ENCODE data around the gene ACTL7A. TPM values are rescaled to one million over a fixed set of nuclear protein-coding genes. Genes with fewer than 3 reads are reported as not detected.

ACTL7A gene
- total and polyA plus RNA-seq, 2 donors (not counting 1 experiment from before 2014, with no cell fraction given): not detected

DNA sequence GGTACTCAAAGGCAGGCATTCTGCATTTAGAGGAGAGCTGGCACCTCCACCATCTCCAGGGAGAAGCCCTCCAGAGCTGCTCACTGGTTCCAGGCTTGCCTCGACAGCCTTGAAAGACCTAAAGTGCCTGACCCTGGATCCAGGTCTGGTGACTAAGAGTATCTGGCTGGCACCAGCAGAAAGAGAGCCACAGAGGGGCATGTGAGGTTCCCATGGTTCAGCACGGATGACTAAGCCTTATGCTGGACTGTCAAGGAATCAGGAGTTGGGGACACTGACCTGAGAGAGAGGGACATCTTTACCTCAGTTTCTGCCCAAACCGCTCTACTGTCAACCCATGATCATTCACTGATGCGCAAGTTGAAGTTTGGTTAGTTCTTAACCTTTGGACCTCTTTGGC, 3.0 kb downstream of the ACTL7A start:
- DNase-seq: no peak
- TF ChIP-seq, protein P1, sequence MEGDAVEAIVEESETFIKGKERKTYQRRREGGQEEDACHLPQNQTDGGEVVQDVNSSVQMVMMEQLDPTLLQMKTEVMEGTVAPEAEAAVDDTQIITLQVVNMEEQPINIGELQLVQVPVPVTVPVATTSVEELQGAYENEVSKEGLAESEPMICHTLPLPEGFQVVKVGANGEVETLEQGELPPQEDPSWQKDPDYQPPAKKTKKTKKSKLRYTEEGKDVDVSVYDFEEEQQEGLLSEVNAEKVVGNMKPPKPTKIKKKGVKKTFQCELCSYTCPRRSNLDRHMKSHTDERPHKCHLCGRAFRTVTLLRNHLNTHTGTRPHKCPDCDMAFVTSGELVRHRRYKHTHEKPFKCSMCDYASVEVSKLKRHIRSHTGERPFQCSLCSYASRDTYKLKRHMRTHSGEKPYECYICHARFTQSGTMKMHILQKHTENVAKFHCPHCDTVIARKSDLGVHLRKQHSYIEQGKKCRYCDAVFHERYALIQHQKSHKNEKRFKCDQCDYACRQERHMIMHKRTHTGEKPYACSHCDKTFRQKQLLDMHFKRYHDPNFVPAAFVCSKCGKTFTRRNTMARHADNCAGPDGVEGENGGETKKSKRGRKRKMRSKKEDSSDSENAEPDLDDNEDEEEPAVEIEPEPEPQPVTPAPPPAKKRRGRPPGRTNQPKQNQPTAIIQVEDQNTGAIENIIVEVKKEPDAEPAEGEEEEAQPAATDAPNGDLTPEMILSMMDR (IDR thresholded peaks at IDR 0.05): no peak
- no peak for TF ChIP-seq EZH2 (IDR thresholded peaks at IDR 0.05; ENCODE audit: borderline replicate concordance, insufficient read depth, low read depth, low read length, poor library complexity, severe bottlenecking)
- ATAC-seq (ENCODE audit: low read depth): no peak
- H3K4me3 Mint-ChIP-seq: no peak overlapping the region
- Histone ChIP-seq H3K4me3 (ENCODE audit: control extremely low read depth in 1 of 5, extremely low read depth in 1 of 5, insufficient read depth in 1 of 5, low read depth in 2 of 5, low read length in 4 of 5) (no peak overlapping the region), H3K27ac (ENCODE audit: low read length in 2 of 2) (no peak overlapping the region), H3K9ac (ENCODE audit: low read length) (no peak overlapping the region), H3K9me3 (ENCODE audit: control extremely low read depth in 1 of 3, control insufficient read depth in 2 of 3, insufficient read depth in 1 of 3, low read length in 2 of 3) (no peaks in the 10 kb centered on the region), H3K4me2 (replicated peaks; ENCODE audit: low read depth, low read length, poor library complexity, severe bottlenecking) (no peak overlapping the region), H3K27me3 (replicated peaks in 1 of 4; ENCODE audit: control extremely low read depth in 1 of 4, control insufficient read depth in 3 of 4, insufficient read depth in 4 of 4, low read length in 3 of 4) (no peaks in the 10 kb centered on the region), H2AFZ (ENCODE audit: insufficient read depth, low read depth, low read length, poor library complexity, severe bottlenecking) (no peak overlapping the region), H3K36me3 (replicated peaks in 1 of 2; ENCODE audit: control extremely low read depth in 1 of 2, control insufficient read depth in 1 of 2, extremely low read depth in 1 of 2, insufficient read depth in 2 of 2, low read length in 1 of 2) (peaks cover 2 to 3% of the 10 kb centered on the region in 2 experiments), H4K20me1 (ENCODE audit: control insufficient read depth, insufficient read depth, low read length, poor library complexity, severe bottlenecking) (no peaks in the 10 kb centered on the region), H3K4me1 (ENCODE audit: control insufficient read depth in 2 of 2, insufficient read depth in 2 of 2, low read length in 2 of 2) (no peaks in the 10 kb centered on the region), H3K79me2 (ENCODE audit: control insufficient read depth, insufficient read depth, low read length) (no peaks in the 10 kb centered on the region)
- peaks cover 2% of the 10 kb centered on the region for H3K9me3 Mint-ChIP-seq (ENCODE audit: insufficient read depth)
- H3K27me3 Mint-ChIP-seq: no peaks in the 10 kb centered on the region
- ChIA-PET CTCF (no interaction called here), POLR2A (no interaction called here)
- WGBS (ENCODE audit: insufficient coverage): 96% methylated on average over 2 of the region's 4 CpGs
- intact Hi-C loops (cut with micrococcal nuclease): no loop called here
- H3K4me1 Mint-ChIP-seq: no peaks in the 10 kb centered on the region
- no peak overlapping the region for H3K27ac Mint-ChIP-seq

DNA sequence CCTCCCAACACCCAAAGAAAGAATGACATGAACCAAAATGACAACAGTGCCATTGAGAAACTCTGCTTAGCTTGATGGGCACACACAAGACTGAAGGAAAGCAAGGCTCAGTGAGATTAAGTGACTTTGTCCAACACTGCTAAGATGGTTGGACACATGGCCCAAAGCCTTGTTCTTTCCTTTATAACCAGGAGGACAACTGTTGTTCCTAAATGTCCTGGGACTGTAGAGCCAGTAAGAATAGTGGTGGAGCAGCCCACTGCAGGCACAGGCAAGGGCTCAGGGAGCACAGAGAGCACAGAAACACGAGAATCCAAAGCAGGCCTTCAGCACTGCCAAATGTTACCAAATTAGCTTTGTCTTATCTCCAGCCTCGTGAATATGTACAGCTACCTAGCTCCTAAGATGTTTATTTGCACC, 3.9 kb downstream of the ACTL7A start:
- intact Hi-C loops (cut with micrococcal nuclease): no loop called here
- Histone ChIP-seq H3K4me1 (ENCODE audit: control insufficient read depth in 2 of 2, insufficient read depth in 2 of 2, low read length in 2 of 2) (no peaks in the 10 kb centered on the region), H4K20me1 (ENCODE audit: control insufficient read depth, insufficient read depth, low read length, poor library complexity, severe bottlenecking) (no peaks in the 10 kb centered on the region), H3K9ac (ENCODE audit: low read length) (no peak overlapping the region), H3K27ac (ENCODE audit: low read length in 2 of 2) (no peak overlapping the region), H3K36me3 (replicated peaks in 1 of 2; ENCODE audit: control extremely low read depth in 1 of 2, control insufficient read depth in 1 of 2, extremely low read depth in 1 of 2, insufficient read depth in 2 of 2, low read length in 1 of 2) (peaks cover 2 to 6% of the 10 kb centered on the region in 2 experiments), H3K4me3 (ENCODE audit: control extremely low read depth in 1 of 5, extremely low read depth in 1 of 5, insufficient read depth in 1 of 5, low read depth in 2 of 5, low read length in 4 of 5) (no peak overlapping the region), H3K9me3 (ENCODE audit: control extremely low read depth in 1 of 3, control insufficient read depth in 2 of 3, insufficient read depth in 1 of 3, low read length in 2 of 3) (no peaks in the 10 kb centered on the region), H2AFZ (ENCODE audit: insufficient read depth, low read depth, low read length, poor library complexity, severe bottlenecking) (no peak overlapping the region), H3K79me2 (ENCODE audit: control insufficient read depth, insufficient read depth, low read length) (no peaks in the 10 kb centered on the region), H3K27me3 (replicated peaks in 1 of 4; ENCODE audit: control extremely low read depth in 1 of 4, control insufficient read depth in 3 of 4, insufficient read depth in 4 of 4, low read length in 3 of 4) (no peaks in the 10 kb centered on the region), H3K4me2 (replicated peaks; ENCODE audit: low read depth, low read length, poor library complexity, severe bottlenecking) (no peak overlapping the region)
- ATAC-seq (ENCODE audit: low read depth) (no peak), DNase-seq (no peak)
- Mint-ChIP-seq H3K4me1 (no peaks in the 10 kb centered on the region), H3K4me3 (no peak overlapping the region), H3K27me3 (no peaks in the 10 kb centered on the region), H3K9me3 (ENCODE audit: insufficient read depth) (peaks cover 2% of the 10 kb centered on the region), H3K27ac (no peak overlapping the region)
- no peak for TF ChIP-seq EZH2 (IDR thresholded peaks at IDR 0.05; ENCODE audit: borderline replicate concordance, insufficient read depth, low read depth, low read length, poor library complexity, severe bottlenecking)
- TF ChIP-seq, protein P1 (IDR thresholded peaks at IDR 0.05): no peak
- POLR2A ChIA-PET: no interaction called here
- 94% methylated on average over 2 of the region's 2 CpGs for WGBS (ENCODE audit: insufficient coverage)
- CTCF ChIA-PET: no interaction called here

Measured in B cell (primary cell).